GM18520 (cell line): ENCODE data around the gene PPY.
"Not testable (repeated sequence)": the region's sequence is repeated elsewhere in the genome, so short reads cannot be mapped to it uniquely, and the experiment has no call there.

Experiments used
- ATAC-seq: cut with Tn5 transposase; IDR thresholded peaks from one replicate; pipeline ENCODE4 v1.9.1; 2021; ENCODE audit not compliant: unreplicated experiment

PPY gene

DNA sequence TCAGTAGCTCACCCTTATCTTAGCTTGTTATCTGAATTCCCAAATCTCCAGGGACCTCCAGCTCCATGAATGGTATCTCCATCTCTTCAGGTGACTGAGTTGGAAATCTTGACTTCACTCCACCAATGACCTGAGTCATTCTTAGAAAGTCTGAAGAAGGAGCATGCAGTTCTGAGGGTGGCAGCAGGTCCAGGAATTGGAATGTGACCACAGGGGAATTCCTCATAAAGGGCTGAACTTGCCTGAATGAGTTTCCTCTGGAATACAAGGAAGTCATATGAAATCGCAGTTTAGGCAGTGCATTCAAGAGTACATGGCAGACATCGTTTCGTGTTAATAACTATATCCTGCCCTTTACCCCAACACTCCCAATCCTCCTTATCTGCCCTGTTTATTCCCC is 24.0 kb upstream of the PPY start:
- no peak for ATAC-seq

- ATAC-seq = no peak
These were observed 20.2 kb upstream of the PPY start for GRCh38 chr17:43962479-43962878.

GRCh38 chr17:43961954-43962353 is 19.7 kb upstream of the PPY start:
- no peak for ATAC-seq

DNA sequence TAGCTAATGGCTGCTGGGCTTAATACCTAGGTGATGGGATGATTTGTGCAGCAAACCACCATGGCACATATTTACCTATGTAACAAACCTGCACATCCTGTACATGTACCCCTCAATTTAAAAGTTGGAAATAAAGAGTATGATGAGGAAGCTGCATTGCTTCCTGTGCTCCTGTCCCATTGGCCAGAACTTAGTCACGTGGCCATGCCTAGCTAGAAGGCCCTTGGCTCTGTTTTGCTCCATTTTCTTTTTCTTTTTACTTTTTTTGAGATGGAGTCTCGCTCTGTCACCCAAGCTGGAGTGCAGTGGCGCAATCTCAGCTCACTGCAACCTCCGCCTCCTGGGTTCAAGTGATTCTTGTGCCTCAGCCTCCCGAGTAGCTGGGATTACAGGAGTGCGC is 19.0 kb upstream of the PPY start:
- ATAC-seq = not testable (repeated sequence)

- no peak for ATAC-seq
These were observed 16.6 kb upstream of the PPY start for GRCh38 chr17:43958748-43959352.

GRCh38 chr17:43956222-43956621 is 13.9 kb upstream of the PPY start:
- ATAC-seq = no peak

- no peak for ATAC-seq
These were observed 11.5 kb upstream of the PPY start, which contains the start of gene PYY for GRCh38 chr17:43953746-43954145. Gene PYY, minus strand, starts transcription at chr17:43953940. Its CDS starts 457 bp downstream, at chr17:43953483.

DNA sequence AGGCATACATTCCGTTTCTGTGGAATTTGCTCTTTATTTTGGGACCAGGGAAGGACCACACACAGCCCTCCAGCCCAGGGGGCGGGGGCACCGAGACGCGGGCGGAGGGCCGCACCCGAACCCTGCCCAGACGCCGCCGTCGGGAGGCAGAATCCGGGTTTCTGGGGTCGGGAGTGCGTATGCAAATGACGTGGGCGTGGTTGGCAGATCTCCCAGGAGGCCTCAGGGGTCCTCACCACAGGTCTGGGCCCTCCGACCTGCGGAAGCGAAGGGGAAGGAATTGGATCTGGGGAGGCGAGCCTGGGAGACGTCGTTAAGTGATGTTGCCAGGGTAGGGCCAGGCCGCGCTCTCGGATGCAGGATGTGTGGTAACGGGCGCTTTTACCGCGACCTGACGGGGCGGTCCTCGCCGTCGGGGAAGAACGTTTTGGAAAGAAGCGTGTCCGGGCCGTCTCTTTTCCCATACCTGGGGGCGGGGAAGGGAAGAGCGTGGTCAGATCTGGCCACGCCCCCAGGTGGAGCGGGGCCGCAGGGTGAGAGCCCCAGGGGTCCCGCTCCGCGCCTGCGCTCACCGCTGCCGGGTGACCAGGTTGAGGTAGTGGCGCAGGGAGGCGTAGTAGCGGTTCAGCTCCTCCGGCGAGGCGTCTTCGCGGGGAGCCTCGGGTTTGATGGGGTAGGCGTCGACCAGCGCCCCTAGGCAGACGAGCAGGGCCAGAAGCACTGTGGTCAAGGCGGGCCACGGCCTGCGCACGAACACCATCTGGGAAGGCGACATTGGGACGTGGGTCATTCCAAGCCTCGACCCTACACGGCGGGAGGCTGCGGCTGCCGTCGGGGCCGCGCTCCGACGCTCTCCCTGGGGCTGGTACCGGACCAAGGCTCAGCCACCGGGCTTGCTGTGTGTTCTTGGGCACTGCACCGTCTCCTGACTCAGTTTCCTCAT is 10.7 kb upstream of the PPY start:
- ATAC-seq = no peak

- ATAC-seq = no peak
These were observed 10.1 kb upstream of the PPY start for GRCh38 chr17:43952351-43952723.

DNA sequence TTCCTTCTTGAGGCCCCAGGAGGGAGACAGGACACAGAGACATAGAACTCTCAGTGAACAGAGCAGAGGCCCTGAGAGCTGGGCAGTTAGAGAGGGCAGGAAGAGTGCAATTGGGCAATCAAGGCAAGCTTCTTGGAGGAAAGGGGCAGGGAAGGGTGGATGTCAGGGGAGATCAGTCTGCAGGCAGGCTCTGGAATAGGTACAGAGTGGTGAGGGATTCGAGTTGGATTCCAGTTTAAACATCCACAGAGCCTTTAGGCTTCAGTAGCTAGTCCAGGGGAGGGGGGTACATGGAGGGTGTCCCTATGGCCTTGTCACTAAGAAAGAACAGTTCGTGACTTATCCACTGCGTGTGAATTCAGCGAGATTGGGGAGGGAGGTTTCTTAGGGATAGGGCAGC is 9.5 kb upstream of the PPY start:
- no peak for ATAC-seq

DNA sequence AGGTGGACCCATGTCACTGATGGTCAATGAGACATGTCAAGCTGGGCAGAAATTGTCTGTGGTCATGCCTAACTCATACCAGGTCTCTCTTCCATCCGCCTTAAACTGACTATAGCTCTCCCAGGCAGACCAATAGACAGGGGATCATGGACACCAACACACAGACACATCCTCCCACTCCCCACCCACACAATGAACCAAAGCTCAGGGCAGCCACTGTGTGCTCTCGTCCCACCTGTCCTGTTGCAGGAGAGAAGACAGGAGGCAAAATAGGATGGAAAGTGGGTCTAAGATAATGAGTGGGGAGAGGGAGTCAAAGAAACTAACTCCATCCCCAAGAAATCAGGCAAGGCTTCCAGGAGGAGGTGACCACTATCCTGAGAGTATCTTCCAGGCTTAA is 8.3 kb upstream of the PPY start:
- ATAC-seq = no peak

DNA sequence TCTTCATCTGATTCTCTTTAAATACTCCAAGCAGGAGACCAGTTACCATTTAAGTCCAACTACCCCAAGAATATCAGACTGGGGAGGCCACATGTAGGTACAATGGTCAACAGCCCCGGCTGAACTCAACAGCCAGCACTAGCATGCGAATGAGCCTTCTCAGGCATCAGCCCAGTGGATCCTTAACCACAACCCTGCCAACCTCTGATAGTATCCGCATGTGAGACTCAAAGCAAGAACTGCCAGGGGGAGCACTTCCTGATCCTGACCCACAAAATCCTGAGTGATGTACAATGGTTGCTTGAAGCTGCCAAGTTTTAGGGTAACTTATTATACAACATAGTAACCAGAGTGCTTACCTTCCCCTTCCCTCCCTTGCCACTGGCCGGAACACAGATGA is 7.5 kb upstream of the PPY start:
- no peak for ATAC-seq

- no peak for ATAC-seq
These were observed 4.5 kb upstream of the PPY start for GRCh38 chr17:43946781-43947180.

DNA sequence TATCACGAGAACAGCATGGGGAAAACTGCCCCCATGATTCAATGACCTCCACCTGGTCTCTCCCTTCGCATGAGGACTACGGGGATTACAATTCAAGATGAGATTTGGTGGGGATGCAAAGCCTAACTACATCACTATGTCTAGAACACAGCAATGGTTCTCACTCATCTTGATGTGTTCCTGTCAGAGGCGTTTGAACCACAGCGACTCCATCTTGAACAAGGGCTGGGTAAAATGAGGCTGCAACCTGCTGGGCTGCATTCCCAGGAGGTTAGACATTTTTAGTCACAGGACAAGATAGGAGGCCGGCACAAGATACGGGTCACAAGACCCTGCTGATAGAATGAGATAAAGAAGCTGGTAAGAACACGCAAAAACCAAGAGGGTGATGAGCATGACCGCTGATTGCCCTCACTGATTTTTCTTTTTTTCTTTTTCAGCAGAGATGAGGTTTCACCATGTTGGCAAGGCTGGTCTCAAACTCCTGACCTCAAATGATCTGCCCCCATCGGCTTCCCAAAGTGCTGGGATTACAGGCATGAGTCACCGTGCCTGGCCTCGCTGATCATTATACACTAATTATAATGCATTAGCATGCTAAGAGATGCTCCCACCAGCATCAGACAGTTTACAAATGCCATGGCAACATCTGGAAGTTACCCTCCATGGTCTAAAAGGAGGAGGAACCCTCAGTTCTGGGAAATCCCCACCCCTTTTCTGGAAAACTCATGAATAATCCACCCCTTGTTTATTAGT is 3.0 kb upstream of the PPY start:
- ATAC-seq = no peak

DNA sequence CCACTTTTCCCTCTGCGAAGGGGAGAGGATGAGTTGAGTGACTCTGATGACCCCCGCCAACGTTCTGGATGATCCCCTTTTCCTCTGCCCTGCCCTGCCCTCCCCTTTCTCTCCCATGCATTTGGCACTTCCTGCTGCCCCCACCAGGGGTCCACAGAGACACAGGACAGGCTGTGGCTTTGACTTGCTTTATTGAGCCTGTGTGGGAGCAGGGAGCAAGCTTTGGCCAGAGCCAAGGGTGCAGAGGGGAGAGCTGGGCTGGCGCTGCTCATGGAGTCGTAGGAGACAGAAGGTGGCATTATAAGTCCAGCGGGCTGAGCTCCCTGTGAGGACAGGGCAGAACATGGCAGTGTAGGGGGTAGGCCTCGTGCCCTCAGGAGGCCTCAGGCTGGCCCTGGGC is 1.6 kb downstream of the PPY start:
- no peak for ATAC-seq

GRCh38 chr17:43939886-43940285 is 2.4 kb downstream of the PPY start:
- ATAC-seq = no peak

- ATAC-seq = not testable (repeated sequence)
These were observed 2.8 kb downstream of the PPY start for GRCh38 chr17:43939452-43939851.

DNA sequence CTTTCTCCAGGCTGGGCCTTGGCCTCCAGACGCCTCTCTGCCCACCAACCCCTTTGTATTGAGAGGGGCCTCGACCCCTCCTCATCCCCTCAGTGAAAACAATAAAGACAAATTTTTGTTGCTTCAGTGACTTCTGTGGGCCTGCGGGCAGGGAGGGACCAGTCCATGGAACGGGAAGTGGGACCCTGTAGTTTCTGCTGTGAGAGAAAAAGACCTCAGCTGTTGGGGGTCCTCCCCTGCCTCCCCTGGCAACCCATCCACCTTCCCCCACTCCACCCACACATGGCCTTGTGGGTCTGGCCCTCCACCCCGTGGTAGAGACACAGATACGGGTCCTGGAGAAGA is 3.5 kb downstream of the PPY start:
- no peak for ATAC-seq

DNA sequence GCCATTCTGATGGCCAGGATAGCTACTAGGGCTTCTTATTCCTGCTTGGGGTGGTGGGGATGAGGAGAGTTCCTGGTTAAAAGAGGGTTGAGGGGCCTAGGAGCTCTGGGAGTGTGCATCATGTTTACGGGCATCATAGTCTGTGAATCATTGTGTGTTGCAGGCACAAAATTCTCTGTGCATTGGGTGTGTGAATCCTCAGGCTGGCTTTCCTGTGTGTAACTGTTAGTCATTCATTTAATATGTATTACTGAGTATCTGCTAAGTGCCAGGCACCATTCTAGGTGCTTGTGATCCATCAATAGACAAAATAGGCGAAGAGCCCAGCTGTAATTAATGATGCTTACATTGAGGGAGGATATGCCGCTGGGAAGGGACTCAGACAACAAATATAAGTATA is 5.8 kb downstream of the PPY start:
- no peak for ATAC-seq

- ATAC-seq = no peak
These were observed 6.4 kb downstream of the PPY start for GRCh38 chr17:43935926-43936261.

DNA sequence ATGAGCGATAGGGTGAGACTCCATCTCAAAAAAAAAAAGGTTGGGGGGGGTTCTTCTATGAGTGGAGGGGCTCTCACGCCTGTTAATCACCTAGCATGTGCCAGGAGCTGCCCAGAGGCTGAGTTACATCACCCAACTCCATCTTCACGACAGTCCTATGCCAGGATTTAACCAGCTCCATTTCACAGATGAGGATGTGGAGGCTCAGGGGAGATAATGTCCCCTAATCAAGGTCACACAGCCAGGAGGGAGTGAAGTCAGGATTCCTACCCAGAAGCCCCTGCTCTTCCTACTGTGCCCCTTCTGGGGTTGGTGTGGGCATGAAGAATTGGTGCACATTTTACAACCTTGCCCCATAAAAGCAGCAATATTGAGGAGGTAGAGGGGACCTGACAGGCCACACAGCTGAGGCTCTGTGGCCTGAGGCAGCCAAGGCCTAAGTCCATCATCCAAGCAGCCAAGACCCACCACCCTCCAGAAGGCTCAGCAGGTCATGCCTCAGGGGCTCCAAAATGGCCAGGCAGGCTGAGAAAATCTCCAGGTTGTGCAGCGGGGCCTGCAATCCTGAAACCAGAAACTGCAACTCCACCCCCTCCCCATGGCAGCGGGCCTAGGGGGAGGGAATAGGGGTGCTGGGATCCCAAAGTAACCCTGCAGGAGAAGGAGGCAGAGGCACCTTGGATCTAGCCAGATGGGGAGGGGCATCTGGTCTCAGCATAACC is 6.9 kb downstream of the PPY start:
- no peak for ATAC-seq
